Skeletal muscle cell (primary cell): ENCODE measurements around the gene SH2D5.

Source experiments
- DNase-seq: peaks from one replicate; pipeline ENCODE4 v3.0.0-alpha.2; 2010; ENCODE audit warnings: low read depth
- H3K4me3 ChIP-seq: 2 replicates; pipeline ENCODE4 v1.5.1; 2011; ENCODE audit warnings: low read depth, mild to moderate bottlenecking, control low read depth, low read length, moderate library complexity

The SH2D5 gene

DNA sequence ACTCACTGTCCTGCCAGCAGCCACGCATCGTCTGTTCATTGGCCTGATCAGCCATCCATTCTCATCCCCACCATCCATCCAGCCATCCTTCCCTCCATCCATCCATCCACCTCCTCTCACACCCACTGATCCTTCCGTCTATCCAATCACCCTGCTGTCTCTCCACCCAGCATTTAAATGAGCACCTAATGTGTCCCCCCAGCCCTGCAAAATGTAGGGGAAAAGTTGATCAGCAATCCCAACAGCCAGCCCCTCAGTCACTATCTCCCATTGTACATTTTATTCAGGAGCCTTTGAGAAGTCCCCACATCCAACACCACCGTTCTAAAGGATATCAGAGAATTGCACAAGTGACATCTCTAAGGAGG lies 60.3 kb downstream of the SH2D5 start:
- no peak overlapping the region for H3K4me3 ChIP-seq
- DNase-seq = no peak

- no peak overlapping the region for H3K4me3 ChIP-seq
- no peak for DNase-seq
Measured at GRCh38 chr1:20670936-20671335, 61.6 kb downstream of the SH2D5 start.
